GM15510 (cell line): ENCODE results near the gene SPCS2.

Experiments used
- POLR2A ChIP-seq: IDR thresholded peaks from 3 replicates; pipeline ENCODE4 v1.6.1; 2011; ENCODE audit warnings: borderline replicate concordance; ENCODE audit not compliant: insufficient read length; ENCODE audit errors: extremely low read depth

Gene SPCS2

GRCh38 chr11:74948898-74949752, at the start of gene SPCS2, which contains the start of gene XRRA1:
TSS of gene SPCS2 (plus strand) at chr11:74949266. CDS start at chr11:74949286, 20 bp downstream.
TSS of gene XRRA1 (minus strand) at chr11:74949091. CDS start at chr11:74940878, 8,213 bp downstream.
- peak; percentile 81 for TF ChIP-seq POLR2A

GRCh38 chr11:74902342-74902741, 46.7 kb upstream of the SPCS2 start:
- no peak for TF ChIP-seq POLR2A

- TF ChIP-seq POLR2A = no peak
These were observed 43.7 kb upstream of the SPCS2 start for GRCh38 chr11:74905326-74905725.

GRCh38 chr11:74909385-74909784, 39.7 kb upstream of the SPCS2 start:
- TF ChIP-seq POLR2A = no peak

GRCh38 chr11:74909812-74910211, 39.3 kb upstream of the SPCS2 start:
- TF ChIP-seq POLR2A = no peak

- no peak for TF ChIP-seq POLR2A
These were observed 25.9 kb upstream of the SPCS2 start for GRCh38 chr11:74923125-74923524.

- TF ChIP-seq POLR2A = no peak
These were observed 23.8 kb upstream of the SPCS2 start for GRCh38 chr11:74925281-74925680.

- TF ChIP-seq POLR2A = no peak
These were observed 22.6 kb upstream of the SPCS2 start for GRCh38 chr11:74926304-74927030.

GRCh38 chr11:74927496-74927895, 21.6 kb upstream of the SPCS2 start:
- no peak for TF ChIP-seq POLR2A

GRCh38 chr11:74929431-74930363, 19.4 kb upstream of the SPCS2 start:
- TF ChIP-seq POLR2A = no peak

- TF ChIP-seq POLR2A = no peak
These were observed 16.9 kb upstream of the SPCS2 start for GRCh38 chr11:74932169-74932568.

GRCh38 chr11:74932797-74933196, 16.3 kb upstream of the SPCS2 start:
- no peak for TF ChIP-seq POLR2A

- TF ChIP-seq POLR2A = no peak
These were observed 15.3 kb upstream of the SPCS2 start for GRCh38 chr11:74933765-74934164.

- TF ChIP-seq POLR2A = no peak
These were observed 13.8 kb upstream of the SPCS2 start for GRCh38 chr11:74935285-74935684.
